Measurements from ENCODE around the gene HAAO.

DNA sequence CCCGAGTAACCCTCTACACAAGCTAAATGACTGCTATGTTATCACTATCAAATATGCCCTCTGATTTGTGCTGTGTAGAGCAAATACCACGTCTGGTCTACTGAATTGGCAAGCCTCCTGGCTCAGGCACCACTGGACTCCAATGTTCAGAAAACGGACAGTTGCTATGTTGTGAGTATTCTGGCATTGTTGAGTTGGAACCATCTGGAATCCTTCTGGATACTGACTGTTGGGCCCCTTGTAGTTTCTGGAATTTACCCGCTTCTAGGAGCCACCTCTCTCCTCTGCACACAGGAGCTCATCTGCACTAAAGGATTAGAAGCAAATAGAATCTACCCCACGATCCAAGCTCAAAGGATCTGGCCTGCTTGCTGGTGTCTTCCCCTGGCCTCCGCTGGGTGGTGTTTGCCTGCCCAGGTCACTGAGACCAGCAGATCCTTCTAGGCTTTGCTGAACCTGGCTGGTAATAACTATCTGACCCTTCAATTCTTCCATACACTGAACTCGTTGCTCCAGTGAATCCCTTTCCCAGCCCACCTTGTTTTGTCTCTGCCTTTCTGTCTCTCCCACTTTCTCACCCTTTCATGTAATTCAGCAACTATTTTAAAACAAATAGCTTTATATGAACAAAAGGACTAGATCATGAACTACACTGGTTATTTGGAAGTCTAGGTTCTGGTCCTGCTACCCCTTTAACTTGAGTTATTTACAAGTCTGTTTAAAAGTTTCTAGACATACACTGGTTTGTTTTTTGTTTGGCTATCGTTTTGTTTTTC is 2.1 kb upstream of the HAAO start:
- no peak for TF ChIP-seq EZH2phosphoT487 (IDR thresholded peaks at IDR 0.05; ENCODE audit: low read depth)
- TF ChIP-seq, protein P1, sequence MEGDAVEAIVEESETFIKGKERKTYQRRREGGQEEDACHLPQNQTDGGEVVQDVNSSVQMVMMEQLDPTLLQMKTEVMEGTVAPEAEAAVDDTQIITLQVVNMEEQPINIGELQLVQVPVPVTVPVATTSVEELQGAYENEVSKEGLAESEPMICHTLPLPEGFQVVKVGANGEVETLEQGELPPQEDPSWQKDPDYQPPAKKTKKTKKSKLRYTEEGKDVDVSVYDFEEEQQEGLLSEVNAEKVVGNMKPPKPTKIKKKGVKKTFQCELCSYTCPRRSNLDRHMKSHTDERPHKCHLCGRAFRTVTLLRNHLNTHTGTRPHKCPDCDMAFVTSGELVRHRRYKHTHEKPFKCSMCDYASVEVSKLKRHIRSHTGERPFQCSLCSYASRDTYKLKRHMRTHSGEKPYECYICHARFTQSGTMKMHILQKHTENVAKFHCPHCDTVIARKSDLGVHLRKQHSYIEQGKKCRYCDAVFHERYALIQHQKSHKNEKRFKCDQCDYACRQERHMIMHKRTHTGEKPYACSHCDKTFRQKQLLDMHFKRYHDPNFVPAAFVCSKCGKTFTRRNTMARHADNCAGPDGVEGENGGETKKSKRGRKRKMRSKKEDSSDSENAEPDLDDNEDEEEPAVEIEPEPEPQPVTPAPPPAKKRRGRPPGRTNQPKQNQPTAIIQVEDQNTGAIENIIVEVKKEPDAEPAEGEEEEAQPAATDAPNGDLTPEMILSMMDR (IDR thresholded peaks at IDR 0.05; ENCODE audit: low read depth, low read length), result no peak
